GM12874 (cell line): Measurements from ENCODE around the gene AXL.

ENCODE experiments used
- TF ChIP-seq, protein P1 (sequence below): IDR thresholded peaks from 2 replicates; pipeline ENCODE4 v1.5.1; 2011; ENCODE audit warnings: low read depth, mild to moderate bottlenecking, control low read depth, low read length, moderate library complexity; ENCODE audit not compliant: insufficient read depth

Gene AXL

GRCh38 chr19:41273076-41273475 lies 54.1 kb downstream of the AXL start:
- TF ChIP-seq, protein P1, sequence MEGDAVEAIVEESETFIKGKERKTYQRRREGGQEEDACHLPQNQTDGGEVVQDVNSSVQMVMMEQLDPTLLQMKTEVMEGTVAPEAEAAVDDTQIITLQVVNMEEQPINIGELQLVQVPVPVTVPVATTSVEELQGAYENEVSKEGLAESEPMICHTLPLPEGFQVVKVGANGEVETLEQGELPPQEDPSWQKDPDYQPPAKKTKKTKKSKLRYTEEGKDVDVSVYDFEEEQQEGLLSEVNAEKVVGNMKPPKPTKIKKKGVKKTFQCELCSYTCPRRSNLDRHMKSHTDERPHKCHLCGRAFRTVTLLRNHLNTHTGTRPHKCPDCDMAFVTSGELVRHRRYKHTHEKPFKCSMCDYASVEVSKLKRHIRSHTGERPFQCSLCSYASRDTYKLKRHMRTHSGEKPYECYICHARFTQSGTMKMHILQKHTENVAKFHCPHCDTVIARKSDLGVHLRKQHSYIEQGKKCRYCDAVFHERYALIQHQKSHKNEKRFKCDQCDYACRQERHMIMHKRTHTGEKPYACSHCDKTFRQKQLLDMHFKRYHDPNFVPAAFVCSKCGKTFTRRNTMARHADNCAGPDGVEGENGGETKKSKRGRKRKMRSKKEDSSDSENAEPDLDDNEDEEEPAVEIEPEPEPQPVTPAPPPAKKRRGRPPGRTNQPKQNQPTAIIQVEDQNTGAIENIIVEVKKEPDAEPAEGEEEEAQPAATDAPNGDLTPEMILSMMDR = no peak

DNA sequence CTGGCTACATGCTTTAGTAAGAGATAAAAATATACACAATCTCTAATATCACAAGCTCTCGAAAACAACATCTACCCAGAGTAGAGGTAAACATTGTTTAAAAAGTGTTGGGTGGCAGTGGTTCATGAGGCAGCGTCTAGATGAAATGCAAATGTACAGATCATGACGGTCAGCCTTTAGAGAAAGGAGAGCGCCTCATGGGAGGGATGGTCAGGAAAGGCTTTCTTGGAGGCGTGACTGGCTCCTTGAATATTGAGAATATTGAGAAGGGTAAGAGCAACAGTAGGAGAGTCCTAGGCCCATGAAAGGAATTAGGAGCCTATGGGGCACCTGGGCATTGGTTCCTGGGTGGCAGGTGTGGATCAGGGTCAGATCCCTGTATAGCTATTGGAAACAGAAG lies 55.8 kb downstream of the AXL start:
- TF ChIP-seq, protein P1 = no peak

- TF ChIP-seq, protein P1 = no peak
Measured at GRCh38 chr19:41276231-41276630, 57.2 kb downstream of the AXL start.

DNA sequence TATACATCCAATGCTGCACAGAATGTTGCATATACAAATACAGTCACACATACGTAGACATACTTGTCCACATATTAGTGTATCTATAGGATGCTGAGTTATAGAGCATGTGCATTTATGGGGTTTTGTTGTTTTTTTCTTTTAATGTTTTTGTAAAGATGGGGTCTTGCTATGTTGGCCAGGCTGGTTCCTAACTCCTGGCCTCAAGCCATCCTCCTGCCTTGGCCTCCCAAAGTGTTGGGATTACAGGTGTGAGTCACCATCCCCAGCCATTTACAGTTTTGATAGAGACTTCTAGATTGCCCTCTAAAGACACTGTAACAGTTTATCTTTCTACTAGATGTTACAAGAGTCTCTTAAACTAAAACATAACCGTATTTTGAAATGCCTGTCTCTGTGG lies 59.5 kb downstream of the AXL start:
- TF ChIP-seq, protein P1 = no peak

DNA sequence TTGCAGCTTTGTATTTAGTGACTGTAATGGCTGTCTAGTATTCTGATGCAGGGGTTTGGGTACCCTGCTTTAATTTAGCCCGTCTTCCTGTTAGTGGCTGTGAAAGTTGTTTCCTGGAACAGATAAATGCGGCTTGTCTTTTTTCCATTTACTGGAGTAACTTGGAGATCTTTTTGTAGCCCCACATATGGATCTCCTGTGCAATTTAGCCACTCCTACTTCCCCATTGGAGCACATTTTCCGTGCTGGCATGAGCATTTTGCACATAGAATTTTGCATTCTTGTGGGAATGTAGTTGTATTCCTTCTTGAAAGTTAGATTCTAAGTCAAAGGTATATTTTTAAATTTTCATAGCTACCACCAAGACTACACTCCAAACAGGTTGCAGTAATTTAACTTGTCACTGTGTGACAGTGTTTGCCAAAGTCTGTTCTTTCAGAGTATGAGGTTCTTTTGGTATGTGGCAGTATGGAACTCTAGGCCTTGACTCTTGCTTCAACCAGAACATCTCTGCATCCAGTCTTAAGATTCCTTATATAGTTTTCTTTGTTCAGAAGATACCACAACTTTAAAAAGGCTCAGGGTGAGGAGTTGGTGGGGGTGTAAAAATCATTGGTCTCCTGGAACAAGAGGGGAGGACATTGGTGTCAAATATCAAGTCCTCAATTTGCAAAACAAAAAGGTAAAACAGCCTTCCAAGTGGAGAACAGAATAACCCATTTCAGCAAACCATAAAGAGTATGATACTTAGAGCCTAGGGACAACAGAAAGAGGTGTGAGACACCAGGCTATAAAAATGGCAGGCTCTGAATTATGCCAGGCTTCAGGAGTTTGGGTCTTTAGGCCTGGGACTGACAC lies 69.9 kb downstream of the AXL start:
- TF ChIP-seq, protein P1 = no peak

DNA sequence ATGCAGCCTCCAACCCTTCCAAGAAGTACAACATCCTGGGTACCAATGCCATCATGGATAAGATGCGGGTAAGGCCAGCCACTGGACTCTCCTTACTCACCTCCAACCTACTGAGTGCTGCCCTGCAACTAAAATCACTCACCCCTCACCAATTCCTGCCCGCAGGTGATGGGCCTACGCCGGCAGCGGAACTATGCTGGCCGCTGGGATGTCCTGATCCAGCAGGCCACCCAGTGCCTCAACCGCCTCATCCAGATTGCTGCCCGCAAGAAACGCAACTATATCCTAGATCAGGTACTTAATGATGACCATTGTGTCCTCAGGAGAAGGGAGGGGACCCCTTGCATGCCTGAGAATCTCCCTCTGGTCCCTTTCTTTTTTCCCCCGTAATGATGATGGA lies 75.4 kb downstream of the AXL start:
- TF ChIP-seq, protein P1 = no peak

DNA sequence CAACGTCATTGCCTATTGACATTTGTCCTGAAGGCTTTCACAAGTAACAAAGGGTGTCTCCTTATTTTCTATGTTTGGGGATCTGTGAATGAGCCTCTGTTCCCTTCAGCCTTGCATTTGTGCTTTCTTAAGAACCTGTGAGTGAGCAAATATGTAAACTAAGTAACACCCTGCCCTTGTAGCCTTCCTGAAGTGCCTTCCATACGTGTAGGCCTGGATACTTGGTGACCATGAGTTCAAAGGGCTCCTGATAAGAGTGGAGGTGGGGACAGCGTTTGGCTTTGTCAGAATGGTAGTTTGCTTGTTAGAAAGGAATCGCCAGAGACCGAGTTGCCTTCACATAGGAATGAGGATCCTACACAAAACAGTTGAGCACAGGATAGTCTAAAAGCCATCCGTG lies 76.5 kb downstream of the AXL start:
- TF ChIP-seq, protein P1 = no peak
